Breast epithelium (tissue), 4 donors: ENCODE results near the gene NRCAM. TPM values are rescaled to one million over a fixed set of nuclear protein-coding genes. Genes with fewer than 3 reads are reported as not detected.
A peak's percentile ranks its signal among the peaks of the same experiment; 100 is the strongest.

Experiments used
- DNase-seq, 2 donors: peaks; one replicate each; pipeline ENCODE4 v3.0.0-alpha.2; 2019; ENCODE audit warnings: low spot score in 2 of 2
- H3K27ac ChIP-seq, 2 donors: fragments of 200-600 bp; sonication (generic) in 1 of 2; one replicate each; pipeline ENCODE4 v1.5.1; 2016 to 2019; ENCODE audit warnings: mild to moderate bottlenecking in 1 of 2
- H3K27me3 ChIP-seq, 2 donors: fragments of 200-600 bp; sonication (generic) in 1 of 2; one replicate each; pipeline versions ENCODE4 v1.5.1 to v1.6.0; 2017 to 2019; ENCODE audit warnings: control low read depth in 1 of 2, mild to moderate bottlenecking in 1 of 2
- H3K36me3 ChIP-seq: fragments of 200-600 bp; one replicate; pipeline ENCODE4 v1.5.1; 2019
- H3K4me1 ChIP-seq, 2 donors: fragments of 200-600 bp; sonication (generic); one replicate each; pipeline ENCODE4 v1.5.1; 2016 to 2019; ENCODE audit warnings: control low read depth in 1 of 2
- H3K4me3 ChIP-seq, 3 donors: fragments of 200-600 bp; sonication (generic); 1 replicate in 2 of 3; 2 replicates in 1 of 3; pipeline ENCODE4 v1.5.1; 2016 to 2019; ENCODE audit warnings: mild to moderate bottlenecking in 3 of 3, moderate library complexity in 2 of 3
- H3K9me3 ChIP-seq, 2 donors: fragments of 200-600 bp; sonication (generic) in 1 of 2; one replicate each; pipeline ENCODE4 v1.5.1; 2016 to 2019; ENCODE audit warnings: control low read depth in 1 of 2
- CTCF ChIP-seq, 3 donors: fragments of 450-650 bp; IDR thresholded peaks; one replicate each; pipeline ENCODE4 v1.5.1; 2016 to 2017; ENCODE audit warnings: antibody characterized with exemption in 3 of 3, mild to moderate bottlenecking in 3 of 3, moderate library complexity in 3 of 3
- POLR2A ChIP-seq: fragments of 450-650 bp; IDR thresholded peaks from one replicate; pipeline ENCODE4 v1.6.1; 2016; ENCODE audit warnings: antibody characterized with exemption, mild to moderate bottlenecking, moderate library complexity
- POLR2AphosphoS5 ChIP-seq, 3 donors: sonication (generic); formaldehyde crosslinking; IDR thresholded peaks; one replicate each; pipeline ENCODE4 v1.6.1; 2017; ENCODE audit warnings: antibody characterized with exemption in 3 of 3
- intact Hi-C: fragments of 100-400 bp; cut with DNase I; formaldehyde crosslinking; loops from one replicate; pipeline ENCODE4 v1.15.1; 2023; ENCODE audit warnings: low total_unique reads
- total RNA-seq, 3 donors: library from RNA; depleted of rRNA; stranded (reverse); fragments of >200 nt; gene quantifications; one replicate each; pipeline ENCODE4 v1.1.0, GENCODE V29; 2016

Gene NRCAM
- total RNA-seq, 3 donors from 2014 or later = 3.3 to 62.4 (median 4.2) TPM

- Histone ChIP-seq H3K4me3 (no peak overlapping the region), H3K27ac (no peak overlapping the region), H3K9me3 (no peaks in the 10 kb centered on the region), H3K27me3 (no peaks in the 10 kb centered on the region), H3K36me3 (no peaks in the 10 kb centered on the region), H3K4me1 (no peaks in the 10 kb centered on the region)
- intact Hi-C loops = no loop called here
- TF ChIP-seq POLR2A (no peak), CTCF (IDR thresholded peaks at IDR 0.05) (peak; percentile 45 to 76 (median 66))
- DNase-seq = no peak
Observed at GRCh38 chr7:108497082-108497725, 41.0 kb upstream of the NRCAM start.

GRCh38 chr7:108492742-108493141 lies 36.5 kb upstream of the NRCAM start:
- no peaks in the 10 kb centered on the region for H3K27me3 ChIP-seq
- intact Hi-C loops = no loop called here
- TF ChIP-seq POLR2A = no peak
- no peaks in the 10 kb centered on the region for H3K36me3 ChIP-seq
- no peak overlapping the region for H3K27ac ChIP-seq
- DNase-seq = no peak
- H3K9me3 ChIP-seq = no peaks in the 10 kb centered on the region
- H3K4me1 ChIP-seq = no peaks in the 10 kb centered on the region
- H3K4me3 ChIP-seq = no peak overlapping the region

GRCh38 chr7:108488768-108489538 lies 32.7 kb upstream of the NRCAM start:
- DNase-seq = no peak
- Histone ChIP-seq H3K27me3 (no peaks in the 10 kb centered on the region), H3K36me3 (no peaks in the 10 kb centered on the region), H3K27ac (no peak overlapping the region), H3K9me3 (no peaks in the 10 kb centered on the region), H3K4me3 (no peak overlapping the region), H3K4me1 (no peaks in the 10 kb centered on the region)
- intact Hi-C loops = no loop called here
- no peak for TF ChIP-seq POLR2A
- TF ChIP-seq POLR2AphosphoS5 (IDR thresholded peaks at IDR 0.05) = no peak
- no peak for TF ChIP-seq CTCF (IDR thresholded peaks at IDR 0.05)

- Histone ChIP-seq H3K4me1 (no peaks in the 10 kb centered on the region), H3K27me3 (no peaks in the 10 kb centered on the region), H3K27ac (no peak overlapping the region), H3K9me3 (no peaks in the 10 kb centered on the region), H3K36me3 (no peaks in the 10 kb centered on the region), H3K4me3 (no peak overlapping the region)
- no peak for TF ChIP-seq POLR2AphosphoS5 (IDR thresholded peaks at IDR 0.05)
- intact Hi-C loops = no loop called here
- no peak for DNase-seq
Observed at GRCh38 chr7:108487646-108488045, 31.4 kb upstream of the NRCAM start.

- no peak overlapping the region for H3K4me3 ChIP-seq
- DNase-seq = no peak
- H3K9me3 ChIP-seq = no peaks in the 10 kb centered on the region
- H3K4me1 ChIP-seq = no peaks in the 10 kb centered on the region
- intact Hi-C loops = no loop called here
- H3K27me3 ChIP-seq = no peaks in the 10 kb centered on the region
- TF ChIP-seq POLR2AphosphoS5 (IDR thresholded peaks at IDR 0.05) = no peak
- no peak for TF ChIP-seq POLR2A
- no peak for TF ChIP-seq CTCF (IDR thresholded peaks at IDR 0.05)
- H3K27ac ChIP-seq = no peak overlapping the region
- no peaks in the 10 kb centered on the region for H3K36me3 ChIP-seq
Observed at GRCh38 chr7:108486291-108486966, 30.2 kb upstream of the NRCAM start.

GRCh38 chr7:108484137-108484536 lies 27.9 kb upstream of the NRCAM start:
- H3K36me3 ChIP-seq = no peaks in the 10 kb centered on the region

More at GRCh38 chr7:108484137-108484536, 27.9 kb upstream of the NRCAM start:
- H3K27me3 ChIP-seq = no peaks in the 10 kb centered on the region
- no peak overlapping the region for H3K4me3 ChIP-seq
- TF ChIP-seq CTCF (IDR thresholded peaks at IDR 0.05) (no peak), POLR2A (no peak), POLR2AphosphoS5 (IDR thresholded peaks at IDR 0.05) (no peak)
- H3K9me3 ChIP-seq = no peaks in the 10 kb centered on the region
- H3K27ac ChIP-seq = no peak overlapping the region
- DNase-seq = no peak
- intact Hi-C loops = no loop called here
- H3K4me1 ChIP-seq = no peaks in the 10 kb centered on the region
